ENCODE measurements around the gene QSOX1. TPM values are rescaled to one million over a fixed set of nuclear protein-coding genes. Genes with fewer than 3 reads are reported as not detected.

The QSOX1 gene
- total RNA-seq, 1 donor from 2014 or later, result 56.2 TPM

GRCh38 chr1:180182643-180183311 lies 28.1 kb downstream of the QSOX1 start:
- H3K27ac Mint-ChIP-seq, result no peak overlapping the region
- intact Hi-C loops (cut with micrococcal nuclease), result no loop called here
- no peak for DNase-seq
- H3K4me1 Mint-ChIP-seq, result no peaks in the 10 kb centered on the region
- H3K9me3 Mint-ChIP-seq, result no peaks in the 10 kb centered on the region
- H3K36me3 Mint-ChIP-seq (ENCODE audit: low read depth), result peaks cover 8% of the 10 kb centered on the region
- H3K4me3 Mint-ChIP-seq, result no peak overlapping the region
- no peaks in the 10 kb centered on the region for H3K27me3 Mint-ChIP-seq

DNA sequence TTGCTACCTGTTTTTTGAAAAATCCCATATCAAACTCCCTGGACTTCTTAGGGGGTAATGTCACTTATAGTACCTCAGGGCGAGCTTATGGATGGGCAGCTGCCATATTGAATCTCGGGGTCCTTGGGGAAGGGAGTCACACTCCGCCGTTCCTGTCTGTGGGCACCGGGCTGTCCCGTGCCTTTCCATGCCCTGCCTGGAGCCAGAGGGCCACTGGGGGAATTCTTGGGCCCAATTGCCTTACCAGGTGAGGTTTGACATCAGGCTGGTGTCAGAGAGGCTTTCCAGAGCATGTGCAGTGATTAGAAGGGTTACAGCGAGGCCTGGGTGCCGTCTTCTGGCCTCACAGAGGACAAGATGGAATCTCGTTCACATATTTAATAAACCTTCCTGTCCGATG lies 28.8 kb downstream of the QSOX1 start:
- no peak overlapping the region for H3K27ac Mint-ChIP-seq
- no peaks in the 10 kb centered on the region for H3K4me1 Mint-ChIP-seq
- intact Hi-C loops (cut with micrococcal nuclease), result no loop called here
- H3K36me3 Mint-ChIP-seq (ENCODE audit: low read depth), result peaks cover 8% of the 10 kb centered on the region
- no peak for DNase-seq
- no peaks in the 10 kb centered on the region for H3K9me3 Mint-ChIP-seq
- H3K27me3 Mint-ChIP-seq, result no peaks in the 10 kb centered on the region
- H3K4me3 Mint-ChIP-seq, result no peak overlapping the region

- no peak for DNase-seq
- H3K27ac Mint-ChIP-seq, result no peak overlapping the region
- no peaks in the 10 kb centered on the region for H3K4me1 Mint-ChIP-seq
- H3K27me3 Mint-ChIP-seq, result no peaks in the 10 kb centered on the region
- peaks cover 4% of the 10 kb centered on the region for H3K36me3 Mint-ChIP-seq (ENCODE audit: low read depth)
- H3K9me3 Mint-ChIP-seq, result no peaks in the 10 kb centered on the region
- intact Hi-C loops (cut with micrococcal nuclease), result no loop called here
- no peak overlapping the region for H3K4me3 Mint-ChIP-seq
Observed at GRCh38 chr1:180184041-180184440, 29.4 kb downstream of the QSOX1 start.

DNA sequence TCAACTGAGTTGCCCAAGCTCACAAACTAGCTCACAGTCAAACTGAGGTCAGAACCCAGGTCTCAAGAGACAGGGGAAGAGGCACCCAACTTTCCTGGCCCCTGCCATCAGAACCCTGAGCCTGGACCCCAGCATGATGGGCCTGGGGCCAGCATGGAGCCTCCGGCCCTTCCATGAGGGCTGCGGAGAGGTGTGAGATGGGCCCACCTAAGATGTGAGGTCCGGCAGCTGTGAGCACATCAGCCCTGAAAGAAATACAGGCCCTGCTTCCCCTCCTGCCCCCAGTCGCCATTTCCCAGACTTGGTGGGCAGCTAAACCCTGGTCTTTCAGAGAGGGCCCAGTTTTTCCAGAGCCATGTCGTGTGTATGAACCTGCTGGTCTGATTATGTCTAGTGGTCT lies 30.6 kb downstream of the QSOX1 start:
- no peak overlapping the region for H3K27ac Mint-ChIP-seq
- no peak overlapping the region for H3K4me3 Mint-ChIP-seq
- intact Hi-C loops (cut with micrococcal nuclease), result no loop called here
- H3K9me3 Mint-ChIP-seq, result no peaks in the 10 kb centered on the region
- H3K27me3 Mint-ChIP-seq, result no peaks in the 10 kb centered on the region
- no peaks in the 10 kb centered on the region for H3K4me1 Mint-ChIP-seq
- H3K36me3 Mint-ChIP-seq (ENCODE audit: low read depth), result peaks cover 7% of the 10 kb centered on the region
- DNase-seq, result no peak

DNA sequence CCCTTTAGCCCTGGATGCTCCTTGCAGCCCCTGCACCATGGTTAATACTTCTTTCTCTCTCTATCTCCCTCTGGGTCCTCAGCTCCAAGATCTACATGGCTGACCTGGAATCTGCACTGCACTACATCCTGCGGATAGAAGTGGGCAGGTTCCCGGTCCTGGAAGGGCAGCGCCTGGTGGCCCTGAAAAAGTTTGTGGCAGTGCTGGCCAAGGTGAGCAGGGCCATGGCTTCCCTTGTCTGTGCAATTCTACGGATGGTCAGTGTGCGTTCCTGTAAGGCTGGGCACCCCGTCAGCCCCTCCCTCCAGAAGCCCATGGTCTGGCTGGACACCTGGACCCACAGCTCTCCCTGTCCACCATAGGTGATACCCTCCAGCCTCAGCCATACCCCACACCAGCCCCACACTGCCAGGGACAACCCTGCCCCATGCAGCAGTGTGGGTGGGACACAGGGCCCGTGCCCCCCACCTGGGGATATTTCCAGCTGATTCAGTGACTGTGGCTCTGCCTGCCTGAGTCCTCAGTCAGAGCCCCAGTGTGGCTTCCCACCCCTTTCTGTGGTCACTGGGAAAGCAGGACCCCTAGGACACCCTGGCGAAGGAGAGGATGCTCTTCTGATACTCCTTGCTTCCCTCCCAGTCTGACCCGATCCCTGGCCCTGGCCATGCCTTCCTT lies 31.4 kb downstream of the QSOX1 start:
- intact Hi-C loops (cut with micrococcal nuclease), result no loop called here
- Mint-ChIP-seq H3K27ac (no peak overlapping the region), H3K4me1 (no peaks in the 10 kb centered on the region), H3K4me3 (no peak overlapping the region), H3K27me3 (no peaks in the 10 kb centered on the region), H3K36me3 (ENCODE audit: low read depth) (peaks cover 9% of the 10 kb centered on the region), H3K9me3 (no peaks in the 10 kb centered on the region)
- DNase-seq, result no peak

GRCh38 chr1:180186831-180187230 lies 32.2 kb downstream of the QSOX1 start:
- peaks cover 10% of the 10 kb centered on the region for H3K36me3 Mint-ChIP-seq (ENCODE audit: low read depth)
- no peaks in the 10 kb centered on the region for H3K9me3 Mint-ChIP-seq
- no peak overlapping the region for H3K27ac Mint-ChIP-seq
- H3K4me1 Mint-ChIP-seq, result no peaks in the 10 kb centered on the region
- no peak overlapping the region for H3K4me3 Mint-ChIP-seq
- intact Hi-C loops (cut with micrococcal nuclease), result no loop called here
- no peak for DNase-seq
- H3K27me3 Mint-ChIP-seq, result no peaks in the 10 kb centered on the region

GRCh38 chr1:180187626-180188025 lies 33.0 kb downstream of the QSOX1 start:
- peaks cover 8% of the 10 kb centered on the region for H3K36me3 Mint-ChIP-seq (ENCODE audit: low read depth)
- intact Hi-C loops (cut with micrococcal nuclease), result no loop called here

DNA sequence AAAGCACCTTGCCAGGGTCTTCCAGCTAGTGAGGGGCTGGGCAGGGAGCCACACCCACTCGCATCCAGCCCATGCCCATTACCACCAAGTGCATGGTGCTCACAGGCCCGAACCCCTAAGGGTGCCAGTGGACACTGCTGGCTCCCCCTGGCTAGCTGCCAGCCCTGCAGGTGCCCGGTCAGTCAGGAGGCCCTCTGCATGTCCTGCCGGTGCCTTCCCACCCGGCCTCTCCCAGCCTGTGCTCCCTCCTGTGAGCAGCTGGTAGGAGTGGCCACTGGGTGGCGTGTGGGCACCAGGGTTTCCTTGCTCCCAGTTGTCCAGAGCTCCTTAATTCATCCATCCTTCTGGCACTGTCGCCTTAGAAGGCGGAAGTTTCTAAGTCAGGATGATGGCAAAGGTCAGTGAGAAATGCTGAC lies 33.4 kb downstream of the QSOX1 start:
- Mint-ChIP-seq H3K36me3 (ENCODE audit: low read depth) (peaks cover 8% of the 10 kb centered on the region), H3K4me3 (no peak overlapping the region), H3K27me3 (no peaks in the 10 kb centered on the region), H3K9me3 (no peaks in the 10 kb centered on the region), H3K4me1 (peaks cover 4% of the 10 kb centered on the region), H3K27ac (no peak overlapping the region)
- no peak for DNase-seq
- intact Hi-C loops (cut with micrococcal nuclease), result no loop called here

More at GRCh38 chr1:180187626-180188025, 33.0 kb downstream of the QSOX1 start:
- Mint-ChIP-seq H3K9me3 (no peaks in the 10 kb centered on the region), H3K4me1 (peaks cover 4% of the 10 kb centered on the region), H3K27me3 (no peaks in the 10 kb centered on the region), H3K4me3 (no peak overlapping the region), H3K27ac (no peak overlapping the region)
- no peak for DNase-seq

GRCh38 chr1:180188684-180189175 lies 34.1 kb downstream of the QSOX1 start:
- no peak overlapping the region for H3K4me3 Mint-ChIP-seq
- peaks cover 4% of the 10 kb centered on the region for H3K4me1 Mint-ChIP-seq
- no peak overlapping the region for H3K27ac Mint-ChIP-seq
- no peaks in the 10 kb centered on the region for H3K9me3 Mint-ChIP-seq
- H3K27me3 Mint-ChIP-seq, result no peaks in the 10 kb centered on the region
- intact Hi-C loops (cut with micrococcal nuclease), result no loop called here
- H3K36me3 Mint-ChIP-seq (ENCODE audit: low read depth), result peaks cover 8% of the 10 kb centered on the region
- DNase-seq, result no peak

- Mint-ChIP-seq H3K36me3 (ENCODE audit: low read depth) (peaks cover 8% of the 10 kb centered on the region), H3K27ac (no peak overlapping the region), H3K4me1 (peaks cover 4% of the 10 kb centered on the region), H3K27me3 (no peaks in the 10 kb centered on the region), H3K9me3 (no peaks in the 10 kb centered on the region), H3K4me3 (no peak overlapping the region)
- intact Hi-C loops (cut with micrococcal nuclease), result no loop called here
- no peak for DNase-seq
Observed at GRCh38 chr1:180190091-180190490, 35.4 kb downstream of the QSOX1 start.

DNA sequence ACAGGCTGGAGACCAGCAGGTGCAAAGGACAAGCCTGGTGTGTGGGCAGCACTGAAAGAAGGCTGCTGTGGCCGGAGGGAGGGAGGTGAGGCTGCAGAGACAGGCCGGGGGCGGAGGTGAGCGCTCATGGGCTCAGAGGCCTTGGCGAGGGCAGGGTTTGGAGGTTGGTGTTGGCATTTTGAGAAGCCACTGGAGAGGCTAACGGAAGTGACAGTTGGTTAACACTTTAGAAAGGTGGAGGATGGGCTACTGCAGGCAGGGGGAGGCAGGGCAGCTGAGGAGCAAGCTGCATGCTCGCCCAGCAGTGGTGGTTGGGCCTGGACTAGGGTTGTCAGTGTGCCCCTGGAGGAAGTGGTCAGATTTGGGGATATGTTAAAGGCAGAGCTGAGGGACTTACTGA lies 37.5 kb downstream of the QSOX1 start:
- Mint-ChIP-seq H3K4me1 (peaks cover 4% of the 10 kb centered on the region), H3K9me3 (no peaks in the 10 kb centered on the region), H3K27ac (no peak overlapping the region), H3K27me3 (no peaks in the 10 kb centered on the region), H3K4me3 (no peak overlapping the region), H3K36me3 (ENCODE audit: low read depth) (peaks cover 8% of the 10 kb centered on the region)
- no peak for DNase-seq
- intact Hi-C loops (cut with micrococcal nuclease), result no loop called here

DNA sequence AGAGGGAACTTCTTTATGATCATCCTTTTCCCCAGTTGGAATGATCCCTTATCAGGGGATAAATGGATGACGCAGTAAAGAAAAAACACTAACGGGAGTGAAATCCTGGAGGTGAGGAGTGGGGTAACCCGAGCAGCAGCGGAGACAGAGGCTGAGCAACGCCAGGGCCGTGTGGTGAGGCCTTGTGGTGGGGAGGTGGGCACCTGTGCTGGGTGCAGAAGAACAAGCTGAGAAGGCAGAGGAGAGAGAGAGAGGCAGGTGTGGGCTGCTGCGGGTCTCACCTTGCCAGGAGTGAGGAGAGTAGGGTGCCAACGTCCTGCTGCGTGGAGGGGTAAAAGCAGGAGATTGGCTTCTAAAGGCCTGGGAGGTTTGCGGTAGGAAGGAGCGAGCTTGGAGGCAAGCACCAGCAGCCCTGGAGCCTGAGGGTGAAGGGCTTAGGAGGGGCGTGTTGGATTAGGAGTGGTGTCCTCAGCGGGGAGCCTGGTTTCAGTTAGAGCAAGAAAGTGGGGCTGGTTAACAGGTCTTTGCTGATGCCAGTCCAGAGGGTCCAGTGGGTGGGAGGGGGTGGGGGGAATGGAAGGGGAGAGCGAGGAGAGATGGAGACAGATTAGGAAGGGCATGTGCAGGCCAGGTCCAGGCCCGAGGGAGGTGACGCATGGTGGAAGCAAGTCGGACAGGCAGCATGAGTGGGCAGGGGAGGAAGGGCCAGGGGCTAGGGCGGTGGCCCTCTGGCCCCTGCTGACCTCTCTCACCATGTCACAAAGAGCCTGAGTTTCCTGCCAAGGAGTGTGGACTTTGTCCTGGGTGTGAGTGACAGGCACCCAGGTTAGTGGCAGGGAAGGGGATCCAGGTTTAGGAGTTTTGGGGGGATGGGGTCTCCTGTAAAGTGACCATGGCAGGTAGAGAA lies 38.7 kb downstream of the QSOX1 start:
- intact Hi-C loops (cut with micrococcal nuclease), result no loop called here
- peaks cover 4% of the 10 kb centered on the region for H3K4me1 Mint-ChIP-seq

DNA sequence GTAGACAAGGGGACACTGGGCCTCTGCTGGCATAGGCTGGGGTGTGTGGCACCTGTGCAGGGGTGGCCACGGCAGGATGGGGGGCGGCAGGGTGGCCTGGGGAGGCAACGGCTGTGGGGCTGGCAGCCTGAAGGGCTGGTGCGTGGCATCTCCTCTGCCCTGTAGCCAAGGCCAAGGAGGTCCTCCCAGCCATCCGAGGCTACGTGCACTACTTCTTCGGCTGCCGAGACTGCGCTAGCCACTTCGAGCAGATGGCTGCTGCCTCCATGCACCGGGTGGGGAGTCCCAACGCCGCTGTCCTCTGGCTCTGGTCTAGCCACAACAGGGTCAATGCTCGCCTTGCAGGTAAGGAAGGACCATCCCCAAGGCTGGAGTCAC lies 39.4 kb downstream of the QSOX1 start:
- Mint-ChIP-seq H3K9me3 (no peaks in the 10 kb centered on the region), H3K36me3 (ENCODE audit: low read depth) (peaks cover 7% of the 10 kb centered on the region), H3K27me3 (no peaks in the 10 kb centered on the region)

More for the DNA sequence above, 38.7 kb downstream of the QSOX1 start:
- H3K9me3 Mint-ChIP-seq, result no peaks in the 10 kb centered on the region
- no peak overlapping the region for H3K4me3 Mint-ChIP-seq
- H3K36me3 Mint-ChIP-seq (ENCODE audit: low read depth), result peaks cover 7% of the 10 kb centered on the region
- H3K27ac Mint-ChIP-seq, result peak overlapping the region; percentile 10
- no peak for DNase-seq
- no peaks in the 10 kb centered on the region for H3K27me3 Mint-ChIP-seq

More for the DNA sequence above, 39.4 kb downstream of the QSOX1 start:
- no peak overlapping the region for H3K4me3 Mint-ChIP-seq
- H3K4me1 Mint-ChIP-seq, result peaks cover 4% of the 10 kb centered on the region
- no peak overlapping the region for H3K27ac Mint-ChIP-seq
- intact Hi-C loops (cut with micrococcal nuclease), result no loop called here
- DNase-seq, result no peak

All from activated CD4-positive, alpha-beta T cell treated with anti-CD3 and anti-CD28 coated beads, Interleukin-2, amount 10 ng/mL, durations not matched to agents 24 days and 14 days (primary cell).